Panc1 (cell line): Measurements from ENCODE around the gene PDE4B. TPM values are rescaled to one million over a fixed set of nuclear protein-coding genes. Genes with fewer than 3 reads are reported as not detected.

Source experiments
- ATAC-seq: fragments of 200-7000 bp; cut with Tn5 transposase; 2 replicates; pipeline ENCODE4 v1.9.1; 2020; ENCODE audit warnings: mild to moderate bottlenecking, moderate library complexity
- BruUV-seq: library from RNA; stranded (reverse); fragments of 400-500 nt; replicated peaks from 2 replicates; lab custom pipeline; 2021; lab: Mats Ljungman, UMichigan
- CTCF ChIA-PET: fragments of 300-600 bp; sonication (Branson Sonifier 250); formaldehyde crosslinking; loops from one replicate; lab custom pipeline; 2022; ENCODE audit warnings: antibody characterized with exemption; lab: Charles Lee
- POLR2A ChIA-PET: fragments of 300-600 bp; sonication (Branson Sonifier 250); formaldehyde crosslinking; loops from one replicate; lab custom pipeline; 2022; ENCODE audit warnings: antibody characterized with exemption; lab: Charles Lee
- DNase-seq: peaks from one replicate; pipeline ENCODE4 v3.0.0-alpha.2; 2010; ENCODE audit warnings: low read depth, low spot score
- H3K27ac ChIP-seq: 2 replicates; pipeline ENCODE4 v1.5.1; 2011; ENCODE audit warnings: mild to moderate bottlenecking, low read length, inconsistent platforms
- H3K27me3 ChIP-seq: fragments of 200-500 bp; sonication (Bioruptor generic); 2 replicates; pipeline ENCODE4 v1.6.0; 2014; ENCODE audit warnings: low read length, inconsistent platforms; ENCODE audit not compliant: control insufficient read depth, insufficient read depth
- H3K36me3 ChIP-seq: fragments of 200-500 bp; sonication (Bioruptor generic); 2 replicates; pipeline ENCODE4 v1.5.1; 2014; ENCODE audit warnings: inconsistent platforms, mild to moderate bottlenecking, low read length, moderate library complexity; ENCODE audit not compliant: control insufficient read depth, insufficient read depth
- H3K4me1 ChIP-seq: 2 replicates; pipeline ENCODE4 v1.5.1; 2011; ENCODE audit warnings: inconsistent platforms, mild to moderate bottlenecking, low read length, moderate library complexity; ENCODE audit not compliant: control insufficient read depth, insufficient read depth
- H3K4me3 ChIP-seq, 2 experiments: 2 replicates each; pipeline ENCODE4 v1.5.1; 2011 to 2012; ENCODE audit warnings: low read depth in 2 of 2, low read length in 2 of 2, mild to moderate bottlenecking in 2 of 2, inconsistent platforms in 1 of 2, moderate library complexity in 1 of 2
- H3K9me3 ChIP-seq: fragments of 200-500 bp; sonication (Bioruptor generic); 2 replicates; pipeline ENCODE4 v1.5.1; 2014; ENCODE audit warnings: low read depth, mild to moderate bottlenecking, inconsistent platforms, low read length, moderate library complexity; ENCODE audit not compliant: control insufficient read depth, insufficient read depth
- POLR2AphosphoS5 ChIP-seq: IDR thresholded peaks from 2 replicates; pipeline ENCODE4 v1.6.1; 2012; ENCODE audit warnings: mild to moderate bottlenecking, low read depth, low read length, moderate library complexity
- SIN3A ChIP-seq: IDR thresholded peaks from 2 replicates; pipeline ENCODE4 v1.6.1; 2012; ENCODE audit warnings: low read depth, mild to moderate bottlenecking, low read length, moderate library complexity, borderline replicate concordance; ENCODE audit not compliant: insufficient read depth
- TCF7L2 ChIP-seq: IDR thresholded peaks from 2 replicates; pipeline ENCODE4 v1.6.1; 2011; ENCODE audit warnings: mild to moderate bottlenecking, low read depth, low read length, inconsistent platforms
- in situ Hi-C: cut with HindIII; loops from 2 replicates; pipeline ENCODE4 v1.10.0; 2016; ENCODE audit warnings: low sequenced_read_pairs, low pct_unique_long_range_greater_than_20kb
- intact Hi-C: fragments of 100-400 bp; cut with micrococcal nuclease; formaldehyde crosslinking; loops from one replicate; pipeline ENCODE4 v1.10.0; 2022; ENCODE audit not compliant: unreplicated experiment
- total RNA-seq: library from RNA; stranded (reverse); gene quantifications from one replicate; pipeline ENCODE4 v1.2.1, GENCODE V29; 2021; ENCODE audit not compliant: unreplicated experiment
- TF ChIP-seq, protein P1 (sequence below), 2 experiments: IDR thresholded peaks; 2 replicates each; pipeline ENCODE4 v1.6.1; 2011 to 2012; ENCODE audit warnings: low read depth in 2 of 2, control low read depth in 1 of 2, low read length in 1 of 2, mild to moderate bottlenecking in 1 of 2, moderate library complexity in 1 of 2; ENCODE audit not compliant: insufficient read depth in 1 of 2
- TF ChIP-seq, protein P2 (sequence below): fragments of 450-650 bp; IDR thresholded peaks from 2 replicates; pipeline ENCODE4 v1.5.1; 2017; ENCODE audit warnings: mild to moderate bottlenecking

PDE4B gene
- total RNA-seq, 1 experiment from 2014 or later: 0.26 TPM

DNA sequence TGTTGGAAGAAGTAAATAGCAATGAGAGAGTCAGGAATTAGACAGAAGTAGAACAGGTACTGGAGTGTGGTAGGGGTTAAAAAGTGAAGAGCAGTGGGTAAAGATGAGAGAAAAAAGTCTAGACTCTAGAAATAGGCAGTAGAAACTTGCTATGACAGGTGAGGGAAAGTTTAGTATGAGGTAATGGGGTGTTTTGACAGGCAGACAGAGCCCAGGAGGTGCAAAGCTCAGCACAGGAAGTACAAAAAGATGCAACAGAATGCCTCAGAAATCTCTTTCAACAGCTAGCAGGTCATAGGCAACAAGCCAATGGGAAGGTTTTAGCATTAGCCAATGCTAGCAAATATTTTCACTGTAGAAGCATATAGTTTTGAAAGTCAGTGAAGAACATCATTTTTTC is 422.2 kb downstream of the PDE4B start:
- POLR2A ChIA-PET: no interaction called here
- TF ChIP-seq, protein P1, sequence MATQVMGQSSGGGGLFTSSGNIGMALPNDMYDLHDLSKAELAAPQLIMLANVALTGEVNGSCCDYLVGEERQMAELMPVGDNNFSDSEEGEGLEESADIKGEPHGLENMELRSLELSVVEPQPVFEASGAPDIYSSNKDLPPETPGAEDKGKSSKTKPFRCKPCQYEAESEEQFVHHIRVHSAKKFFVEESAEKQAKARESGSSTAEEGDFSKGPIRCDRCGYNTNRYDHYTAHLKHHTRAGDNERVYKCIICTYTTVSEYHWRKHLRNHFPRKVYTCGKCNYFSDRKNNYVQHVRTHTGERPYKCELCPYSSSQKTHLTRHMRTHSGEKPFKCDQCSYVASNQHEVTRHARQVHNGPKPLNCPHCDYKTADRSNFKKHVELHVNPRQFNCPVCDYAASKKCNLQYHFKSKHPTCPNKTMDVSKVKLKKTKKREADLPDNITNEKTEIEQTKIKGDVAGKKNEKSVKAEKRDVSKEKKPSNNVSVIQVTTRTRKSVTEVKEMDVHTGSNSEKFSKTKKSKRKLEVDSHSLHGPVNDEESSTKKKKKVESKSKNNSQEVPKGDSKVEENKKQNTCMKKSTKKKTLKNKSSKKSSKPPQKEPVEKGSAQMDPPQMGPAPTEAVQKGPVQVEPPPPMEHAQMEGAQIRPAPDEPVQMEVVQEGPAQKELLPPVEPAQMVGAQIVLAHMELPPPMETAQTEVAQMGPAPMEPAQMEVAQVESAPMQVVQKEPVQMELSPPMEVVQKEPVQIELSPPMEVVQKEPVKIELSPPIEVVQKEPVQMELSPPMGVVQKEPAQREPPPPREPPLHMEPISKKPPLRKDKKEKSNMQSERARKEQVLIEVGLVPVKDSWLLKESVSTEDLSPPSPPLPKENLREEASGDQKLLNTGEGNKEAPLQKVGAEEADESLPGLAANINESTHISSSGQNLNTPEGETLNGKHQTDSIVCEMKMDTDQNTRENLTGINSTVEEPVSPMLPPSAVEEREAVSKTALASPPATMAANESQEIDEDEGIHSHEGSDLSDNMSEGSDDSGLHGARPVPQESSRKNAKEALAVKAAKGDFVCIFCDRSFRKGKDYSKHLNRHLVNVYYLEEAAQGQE (IDR thresholded peaks at IDR 0.05; ENCODE audit: insufficient read depth in 1 of 2, low read depth in 2 of 2, low read length in 1 of 2): no peak
- TF ChIP-seq TCF7L2: no peak
- no peak for TF ChIP-seq POLR2AphosphoS5
- TF ChIP-seq, protein P2, sequence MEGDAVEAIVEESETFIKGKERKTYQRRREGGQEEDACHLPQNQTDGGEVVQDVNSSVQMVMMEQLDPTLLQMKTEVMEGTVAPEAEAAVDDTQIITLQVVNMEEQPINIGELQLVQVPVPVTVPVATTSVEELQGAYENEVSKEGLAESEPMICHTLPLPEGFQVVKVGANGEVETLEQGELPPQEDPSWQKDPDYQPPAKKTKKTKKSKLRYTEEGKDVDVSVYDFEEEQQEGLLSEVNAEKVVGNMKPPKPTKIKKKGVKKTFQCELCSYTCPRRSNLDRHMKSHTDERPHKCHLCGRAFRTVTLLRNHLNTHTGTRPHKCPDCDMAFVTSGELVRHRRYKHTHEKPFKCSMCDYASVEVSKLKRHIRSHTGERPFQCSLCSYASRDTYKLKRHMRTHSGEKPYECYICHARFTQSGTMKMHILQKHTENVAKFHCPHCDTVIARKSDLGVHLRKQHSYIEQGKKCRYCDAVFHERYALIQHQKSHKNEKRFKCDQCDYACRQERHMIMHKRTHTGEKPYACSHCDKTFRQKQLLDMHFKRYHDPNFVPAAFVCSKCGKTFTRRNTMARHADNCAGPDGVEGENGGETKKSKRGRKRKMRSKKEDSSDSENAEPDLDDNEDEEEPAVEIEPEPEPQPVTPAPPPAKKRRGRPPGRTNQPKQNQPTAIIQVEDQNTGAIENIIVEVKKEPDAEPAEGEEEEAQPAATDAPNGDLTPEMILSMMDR: no peak
- no peak for TF ChIP-seq SIN3A

DNA sequence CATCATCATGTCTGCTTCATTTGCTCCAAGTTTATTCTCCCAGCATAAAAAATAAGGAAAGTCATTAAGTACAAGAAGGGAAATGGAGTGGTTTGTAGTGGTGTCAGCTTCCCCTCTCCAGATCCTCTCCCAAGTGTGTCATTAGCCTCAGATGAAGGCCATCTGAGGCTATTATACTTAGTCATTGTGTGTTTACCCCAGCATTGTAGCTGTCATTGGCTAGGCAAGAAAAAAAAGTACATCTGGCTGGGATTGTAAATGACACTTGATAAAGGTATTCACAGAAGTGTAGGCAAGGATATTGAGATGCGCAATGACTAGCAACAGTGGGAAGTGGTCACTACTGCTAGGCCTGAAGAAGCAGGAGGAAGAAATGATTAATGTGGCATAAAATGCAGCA is 424.3 kb downstream of the PDE4B start:
- no peak overlapping the region for H3K27ac ChIP-seq
- DNase-seq (no peak), ATAC-seq (no peak)
- CTCF ChIA-PET: no interaction called here
- TF ChIP-seq, protein P1 (IDR thresholded peaks at IDR 0.05; ENCODE audit: insufficient read depth in 1 of 2, low read depth in 2 of 2, low read length in 1 of 2): no peak
- TF ChIP-seq SIN3A (no peak), TCF7L2 (no peak), POLR2AphosphoS5 (no peak)
- TF ChIP-seq, protein P2: no peak
- H3K36me3 ChIP-seq: no peaks in the 10 kb centered on the region
- no peaks in the 10 kb centered on the region for H3K27me3 ChIP-seq
- intact Hi-C loops: no loop called here
- no peaks in the 10 kb centered on the region for H3K9me3 ChIP-seq
- no TSS peak for BruUV-seq
- H3K4me1 ChIP-seq: no peaks in the 10 kb centered on the region
- no peak overlapping the region for H3K4me3 ChIP-seq
- POLR2A ChIA-PET: no interaction called here
- in situ Hi-C loops: no loop called here

More for the DNA sequence above, 422.2 kb downstream of the PDE4B start:
- intact Hi-C loops (no loop called here), in situ Hi-C loops (no loop called here)
- no peaks in the 10 kb centered on the region for H3K36me3 ChIP-seq
- CTCF ChIA-PET: no interaction called here
- BruUV-seq: no TSS peak
- DNase-seq (no peak), ATAC-seq (no peak)
- no peak overlapping the region for H3K27ac ChIP-seq
- H3K9me3 ChIP-seq: no peaks in the 10 kb centered on the region
- no peaks in the 10 kb centered on the region for H3K27me3 ChIP-seq
- no peaks in the 10 kb centered on the region for H3K4me1 ChIP-seq
- no peak overlapping the region for H3K4me3 ChIP-seq
